ENCODE measurements around the gene AHCTF1. TPM values are rescaled to one million over a fixed set of nuclear protein-coding genes. Genes with fewer than 3 reads are reported as not detected.

Gene AHCTF1
- total RNA-seq, 2 donors from 2014 or later, result 36.9 to 41.9 TPM

- no peak overlapping the region for H3K9ac ChIP-seq (ENCODE audit: extremely low read depth, low read length, poor library complexity, severe bottlenecking)
- peaks cover under 1% of the 10 kb centered on the region for H3K9me3 Mint-ChIP-seq
- H3K27me3 ChIP-seq (ENCODE audit: control insufficient read depth, insufficient read depth, low read length, poor library complexity, severe bottlenecking), result no peaks in the 10 kb centered on the region
- no peak for DNase-seq
- no peak overlapping the region for H3K4me3 ChIP-seq (ENCODE audit: low read length)
- no peak overlapping the region for H3K27ac Mint-ChIP-seq
- no peak overlapping the region for H3K4me3 Mint-ChIP-seq
- H3K4me1 ChIP-seq (ENCODE audit: control insufficient read depth, insufficient read depth, low read length), result no peaks in the 10 kb centered on the region
- H3K27ac ChIP-seq (ENCODE audit: low read depth, low read length), result no peak overlapping the region
- H3K9me3 ChIP-seq (ENCODE audit: control insufficient read depth, low read length), result no peaks in the 10 kb centered on the region
- H3K4me1 Mint-ChIP-seq, result peaks cover 15% of the 10 kb centered on the region
- TF ChIP-seq CTCF (conservative IDR thresholded peaks at IDR 0.05), result no peak
- 85 to 89% methylated on average over 4 to 6 of the region's 6 CpGs for WGBS, 2 experiments (ENCODE audit: insufficient coverage in 1 of 2, insufficient read length in 1 of 2)
- no peaks in the 10 kb centered on the region for H3K36me3 Mint-ChIP-seq (ENCODE audit: low read depth)
- H3K36me3 ChIP-seq (ENCODE audit: control insufficient read depth, insufficient read depth, low read length), result no peaks in the 10 kb centered on the region
- no peaks in the 10 kb centered on the region for H3K27me3 Mint-ChIP-seq (ENCODE audit: insufficient read depth)
These were observed 128.4 kb downstream of the AHCTF1 start for GRCh38 chr1:246803373-246803772.

GRCh38 chr1:246801241-246802020, 130.3 kb downstream of the AHCTF1 start:
- WGBS, 2 experiments (ENCODE audit: insufficient coverage in 1 of 2, insufficient read length in 1 of 2), result 92 to 97% methylated on average over 5 to 11 of the region's 11 CpGs
- Mint-ChIP-seq H3K27me3 (ENCODE audit: insufficient read depth) (no peaks in the 10 kb centered on the region), H3K27ac (no peak overlapping the region), H3K4me1 (peaks cover 15% of the 10 kb centered on the region), H3K4me3 (no peak overlapping the region), H3K36me3 (ENCODE audit: low read depth) (no peaks in the 10 kb centered on the region), H3K9me3 (no peaks in the 10 kb centered on the region)
- no peaks in the 10 kb centered on the region for H3K36me3 ChIP-seq (ENCODE audit: control insufficient read depth, insufficient read depth, low read length)
- no peak for DNase-seq
- H3K9me3 ChIP-seq (ENCODE audit: control insufficient read depth, low read length), result no peaks in the 10 kb centered on the region
- H3K4me1 ChIP-seq (ENCODE audit: control insufficient read depth, insufficient read depth, low read length), result no peaks in the 10 kb centered on the region
- H3K27ac ChIP-seq (ENCODE audit: low read depth, low read length), result peak overlapping the region; percentile 36
- no peak overlapping the region for H3K9ac ChIP-seq (ENCODE audit: extremely low read depth, low read length, poor library complexity, severe bottlenecking)
- no peak overlapping the region for H3K4me3 ChIP-seq (ENCODE audit: low read length)
- no peak for TF ChIP-seq CTCF (conservative IDR thresholded peaks at IDR 0.05)
- no peaks in the 10 kb centered on the region for H3K27me3 ChIP-seq (ENCODE audit: control insufficient read depth, insufficient read depth, low read length, poor library complexity, severe bottlenecking)

DNA sequence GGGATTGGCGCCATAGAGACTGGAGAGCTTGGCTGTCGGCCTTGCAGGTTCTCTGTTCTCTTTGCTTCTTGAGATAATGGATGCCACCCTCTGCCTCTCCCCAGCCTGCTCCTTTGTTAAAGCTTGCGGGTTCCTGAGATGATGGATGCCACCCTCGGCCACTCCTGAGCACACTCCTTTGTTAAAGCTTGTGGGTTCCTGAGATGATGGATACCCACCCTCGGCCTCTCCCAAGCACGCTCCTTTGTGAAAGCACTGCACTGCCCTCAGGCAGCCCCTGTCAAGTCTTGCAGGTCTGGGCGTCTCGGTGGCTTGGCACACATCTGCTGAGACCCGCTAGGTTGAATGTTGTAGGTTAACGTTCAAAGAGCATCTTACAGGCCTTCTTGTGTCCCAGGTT, 131.0 kb downstream of the AHCTF1 start:
- TF ChIP-seq CTCF (conservative IDR thresholded peaks at IDR 0.05), result no peak

More for the DNA sequence above, 131.0 kb downstream of the AHCTF1 start:
- Mint-ChIP-seq H3K27ac (no peak overlapping the region), H3K36me3 (ENCODE audit: low read depth) (no peaks in the 10 kb centered on the region), H3K4me3 (no peak overlapping the region), H3K27me3 (ENCODE audit: insufficient read depth) (no peaks in the 10 kb centered on the region), H3K4me1 (peaks cover 15% of the 10 kb centered on the region), H3K9me3 (no peaks in the 10 kb centered on the region)
- no peaks in the 10 kb centered on the region for H3K9me3 ChIP-seq (ENCODE audit: control insufficient read depth, low read length)
- no peak overlapping the region for H3K9ac ChIP-seq (ENCODE audit: extremely low read depth, low read length, poor library complexity, severe bottlenecking)
- no peaks in the 10 kb centered on the region for H3K36me3 ChIP-seq (ENCODE audit: control insufficient read depth, insufficient read depth, low read length)
- H3K27me3 ChIP-seq (ENCODE audit: control insufficient read depth, insufficient read depth, low read length, poor library complexity, severe bottlenecking), result no peaks in the 10 kb centered on the region
- no peak overlapping the region for H3K4me3 ChIP-seq (ENCODE audit: low read length)
- H3K27ac ChIP-seq (ENCODE audit: low read depth, low read length), result no peak overlapping the region
- DNase-seq, result no peak
- no peaks in the 10 kb centered on the region for H3K4me1 ChIP-seq (ENCODE audit: control insufficient read depth, insufficient read depth, low read length)
- 91 to 93% methylated on average over 8 to 10 of the region's 10 CpGs for WGBS, 2 experiments (ENCODE audit: insufficient coverage in 1 of 2, insufficient read length in 1 of 2)

All from endodermal cell (in vitro differentiated cells).